ENCODE results near the gene SLC44A4.

Gene SLC44A4

DNA sequence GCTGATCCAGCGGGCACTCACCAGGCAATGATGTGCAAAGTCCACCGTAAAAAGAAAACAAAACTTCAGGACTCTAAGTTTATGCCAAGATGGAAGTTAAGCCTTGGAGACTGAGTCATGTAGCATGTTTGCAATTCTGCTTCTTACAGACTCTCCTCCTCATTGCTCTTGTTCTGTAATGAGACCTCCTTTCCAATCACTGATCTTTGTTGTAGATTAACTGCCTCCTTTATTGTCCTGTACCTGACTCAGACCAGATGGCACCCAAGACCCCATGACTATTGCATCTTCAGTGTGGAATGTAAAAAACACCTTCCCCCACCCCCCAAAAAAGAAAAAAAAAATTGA is 27.3 kb downstream of the SLC44A4 start:
- H3K4me1 ChIP-seq (ENCODE audit: control insufficient read depth, low read length) = no peaks in the 10 kb centered on the region
- peaks cover 12% of the 10 kb centered on the region; the same call in 1 of the 2 replicates for H3F3A ChIP-seq (ENCODE audit: control insufficient read depth, insufficient read depth)
- no peak overlapping the region for H3K4me3 ChIP-seq (ENCODE audit: low read length)
- peaks cover 4% of the 10 kb centered on the region; the same call in 1 of the 2 replicates for H3K9me3 ChIP-seq (ENCODE audit: control insufficient read depth, insufficient read depth, low read length)
- no peak overlapping the region for H3K4me2 ChIP-seq (ENCODE audit: low read length)
- H3K27me3 ChIP-seq (ENCODE audit: control insufficient read depth, low read length) = no peaks in the 10 kb centered on the region
- TF ChIP-seq EZH2phosphoT487 (IDR thresholded peaks at IDR 0.05; ENCODE audit: borderline replicate concordance, low read length) (no peak), CTCF (IDR thresholded peaks at IDR 0.05; ENCODE audit: low read depth, low read length, poor library complexity, severe bottlenecking) (no peak)
- H3K79me2 ChIP-seq (ENCODE audit: control insufficient read depth, low read length) = no peaks in the 10 kb centered on the region
- H4K20me1 ChIP-seq (ENCODE audit: control insufficient read depth, insufficient read depth, low read depth, low read length) = no peaks in the 10 kb centered on the region
- no peaks in the 10 kb centered on the region for H3K36me3 ChIP-seq (ENCODE audit: control insufficient read depth, low read length)
- H3K27ac ChIP-seq (ENCODE audit: low read depth, low read length) = no peak overlapping the region
- H3K9me2 ChIP-seq (replicated peaks; ENCODE audit: control insufficient read depth, low read length) = no peaks in the 10 kb centered on the region

DNA sequence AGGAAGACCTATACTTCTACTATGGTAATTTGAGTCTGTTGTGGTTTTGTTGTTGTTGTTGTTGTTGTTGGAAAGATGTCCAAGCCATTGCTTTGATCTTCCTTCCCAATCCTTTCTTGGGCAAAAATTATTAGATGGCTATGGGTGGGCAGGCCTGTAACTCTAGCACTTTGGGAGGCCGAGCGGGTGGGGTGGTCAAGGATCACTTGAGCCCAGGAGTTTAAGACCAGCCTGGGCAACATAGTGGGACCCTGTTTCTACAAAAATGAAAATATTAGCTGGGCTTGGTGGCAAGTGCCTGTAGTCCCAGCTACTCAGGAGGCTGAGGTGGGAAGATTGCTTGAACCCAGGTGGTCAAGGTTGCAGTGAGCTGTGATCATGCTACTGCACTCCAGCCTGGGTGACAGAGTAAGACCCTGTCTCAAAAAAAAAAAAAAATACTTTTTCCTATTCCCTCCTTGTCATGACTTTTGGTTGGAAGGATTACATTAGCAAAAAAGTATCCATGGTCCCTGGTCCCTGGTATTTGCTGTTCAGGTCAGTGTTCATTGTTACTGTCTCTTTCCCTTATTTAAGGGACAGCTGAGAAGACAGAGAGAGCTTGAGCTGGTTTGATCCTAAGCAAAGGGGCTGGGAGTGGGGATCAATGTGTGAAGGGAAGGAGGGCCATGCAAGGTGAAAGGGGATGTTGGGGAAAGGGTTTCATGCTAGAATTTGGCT is 27.9 kb downstream of the SLC44A4 start:
- no peaks in the 10 kb centered on the region for H3K4me1 ChIP-seq (ENCODE audit: control insufficient read depth, low read length)
- H3K36me3 ChIP-seq (ENCODE audit: control insufficient read depth, low read length) = no peaks in the 10 kb centered on the region
- H3K27ac ChIP-seq (ENCODE audit: low read depth, low read length) = no peak overlapping the region
- no peaks in the 10 kb centered on the region for H3K79me2 ChIP-seq (ENCODE audit: control insufficient read depth, low read length)
- no peak overlapping the region for H3K4me2 ChIP-seq (ENCODE audit: low read length)
- no peaks in the 10 kb centered on the region for H3K27me3 ChIP-seq (ENCODE audit: control insufficient read depth, low read length)
- TF ChIP-seq CTCF (IDR thresholded peaks at IDR 0.05; ENCODE audit: low read depth, low read length, poor library complexity, severe bottlenecking) (no peak), EZH2phosphoT487 (IDR thresholded peaks at IDR 0.05; ENCODE audit: borderline replicate concordance, low read length) (no peak)
- H4K20me1 ChIP-seq (ENCODE audit: control insufficient read depth, insufficient read depth, low read depth, low read length) = no peaks in the 10 kb centered on the region
- peaks cover 13% of the 10 kb centered on the region; the same call in 1 of the 2 replicates for H3F3A ChIP-seq (ENCODE audit: control insufficient read depth, insufficient read depth)
- H3K4me3 ChIP-seq (ENCODE audit: low read length) = no peak overlapping the region
- H3K9me2 ChIP-seq (replicated peaks; ENCODE audit: control insufficient read depth, low read length) = no peaks in the 10 kb centered on the region
- peaks cover 4% of the 10 kb centered on the region; the same call in 1 of the 2 replicates for H3K9me3 ChIP-seq (ENCODE audit: control insufficient read depth, insufficient read depth, low read length)

DNA sequence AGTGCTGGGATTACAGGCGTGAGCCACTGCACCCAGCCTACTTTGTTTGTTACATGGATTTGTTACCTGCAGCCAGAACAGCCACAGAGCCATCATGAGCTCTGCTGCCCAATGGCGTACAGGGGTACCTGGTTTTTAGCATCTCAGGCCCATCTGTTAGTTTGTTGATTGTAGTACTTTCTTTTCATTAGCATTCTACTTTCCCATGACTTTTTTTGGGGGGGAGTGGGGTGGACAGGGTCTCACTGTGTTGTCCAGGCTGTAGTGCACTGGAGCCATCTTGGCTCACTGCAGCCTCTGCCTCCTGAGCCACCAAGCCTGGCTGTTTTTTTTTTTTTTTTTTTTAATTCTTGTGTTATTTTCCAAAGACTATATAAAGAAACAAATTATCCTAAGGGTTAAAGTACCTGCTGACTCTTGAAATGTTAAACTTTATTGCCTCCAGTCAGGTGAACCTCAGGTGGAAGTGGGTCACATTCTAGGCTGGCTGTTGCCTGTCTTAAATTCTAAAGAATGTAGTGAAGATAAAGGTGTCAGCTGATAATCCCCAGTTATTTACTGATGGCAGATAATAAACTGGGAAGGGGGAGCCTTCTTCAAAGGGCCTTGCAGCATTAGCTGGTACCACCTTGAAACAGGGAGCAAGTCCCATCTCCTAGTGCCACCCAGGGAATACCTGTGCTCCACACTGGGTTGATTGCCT is 31.4 kb downstream of the SLC44A4 start:
- no peaks in the 10 kb centered on the region for H3K79me2 ChIP-seq (ENCODE audit: control insufficient read depth, low read length)
- H3K36me3 ChIP-seq (ENCODE audit: control insufficient read depth, low read length) = peaks cover 5% of the 10 kb centered on the region; the same call in 1 of the 2 replicates
- TF ChIP-seq CTCF (IDR thresholded peaks at IDR 0.05; ENCODE audit: low read depth, low read length, poor library complexity, severe bottlenecking) (no peak), EZH2phosphoT487 (IDR thresholded peaks at IDR 0.05; ENCODE audit: borderline replicate concordance, low read length) (no peak)
- no peaks in the 10 kb centered on the region for H4K20me1 ChIP-seq (ENCODE audit: control insufficient read depth, insufficient read depth, low read depth, low read length)
- no peaks in the 10 kb centered on the region for H3K27me3 ChIP-seq (ENCODE audit: control insufficient read depth, low read length)
- H3K4me3 ChIP-seq (ENCODE audit: low read length) = no peak overlapping the region
- no peak overlapping the region for H3K27ac ChIP-seq (ENCODE audit: low read depth, low read length)
- no peak overlapping the region for H3K4me2 ChIP-seq (ENCODE audit: low read length)
- no peaks in the 10 kb centered on the region; the same call in 1 of the 2 replicates for H3K9me3 ChIP-seq (ENCODE audit: control insufficient read depth, insufficient read depth, low read length)
- no peaks in the 10 kb centered on the region for H3K9me2 ChIP-seq (replicated peaks; ENCODE audit: control insufficient read depth, low read length)
- H3F3A ChIP-seq (ENCODE audit: control insufficient read depth, insufficient read depth) = peaks cover 37% of the 10 kb centered on the region
- no peaks in the 10 kb centered on the region for H3K4me1 ChIP-seq (ENCODE audit: control insufficient read depth, low read length)
